H1 (cell line): ENCODE results near the gene DSTN.

ENCODE experiments used
- CHD2 ChIP-seq: IDR thresholded peaks from 2 replicates; pipeline ENCODE4 v1.6.1; 2012; ENCODE audit warnings: low read length, improper control_type of control experiment
- CTCF ChIP-seq, 3 experiments: IDR thresholded peaks; 1 replicate in 2 of 3; 2 replicates in 1 of 3; pipeline versions ENCODE4 v1.5.1 to v1.6.1; 2011; ENCODE audit warnings: low read length in 3 of 3, mild to moderate bottlenecking in 3 of 3, inconsistent platforms in 2 of 3, low read depth in 1 of 3, moderate library complexity in 1 of 3; ENCODE audit not compliant: insufficient read depth in 1 of 3; ENCODE audit errors: control extremely low read depth in 1 of 3
- EP300 ChIP-seq, 2 experiments: IDR thresholded peaks; 1 replicate in 1 of 2; 2 replicates in 1 of 2; pipeline ENCODE4 v1.6.1; 2011 to 2012; ENCODE audit warnings: low read depth in 2 of 2, low read length in 2 of 2, mild to moderate bottlenecking in 2 of 2, borderline replicate concordance in 1 of 2, inconsistent platforms in 1 of 2, moderate library complexity in 1 of 2
- EZH2 ChIP-seq: fragments of 200-600 bp; sonication (generic); IDR thresholded peaks from 2 replicates; pipeline ENCODE4 v1.7.1; 2012; ENCODE audit warnings: low read depth, mild to moderate bottlenecking, moderate library complexity, low read length, inconsistent platforms; ENCODE audit not compliant: severe bottlenecking
- GABPA ChIP-seq: IDR thresholded peaks from 2 replicates; pipeline ENCODE4 v1.6.1; 2011; ENCODE audit warnings: mild to moderate bottlenecking, low read length, moderate library complexity, borderline replicate concordance; ENCODE audit not compliant: insufficient read depth
- JUN ChIP-seq: IDR thresholded peaks from 2 replicates; pipeline ENCODE4 v1.6.1; 2011; ENCODE audit warnings: low read depth, mild to moderate bottlenecking, improper control_type of control experiment, low read length
- POLR2A ChIP-seq, 2 experiments: IDR thresholded peaks; 1 replicate in 1 of 2; 2 replicates in 1 of 2; pipeline ENCODE4 v1.6.1; 2011; ENCODE audit warnings: low read depth in 2 of 2, low read length in 2 of 2, mild to moderate bottlenecking in 2 of 2; ENCODE audit errors: control extremely low read depth in 1 of 2

GRCh38 chr20:17556837-17557674, 12.8 kb upstream of the DSTN start:
- TF ChIP-seq GABPA, result no peak
- no peak for TF ChIP-seq POLR2A (IDR thresholded peaks at IDR 0.05; ENCODE audit: control extremely low read depth in 1 of 2, low read depth in 2 of 2, low read length in 2 of 2)
- no peak for TF ChIP-seq EZH2
- TF ChIP-seq JUN, result no peak
- TF ChIP-seq CHD2, result no peak
- no peak for TF ChIP-seq EP300 (IDR thresholded peaks at IDR 0.05; ENCODE audit: borderline replicate concordance in 1 of 2, low read depth in 2 of 2, low read length in 2 of 2)
- no peak for TF ChIP-seq CTCF (IDR thresholded peaks at IDR 0.05; ENCODE audit: control extremely low read depth in 1 of 3, insufficient read depth in 1 of 3, low read depth in 1 of 3, low read length in 3 of 3)
